Endothelial cell of umbilical vein (primary cell): ENCODE measurements around the gene PCDH9. TPM values are rescaled to one million over a fixed set of nuclear protein-coding genes. Genes with fewer than 3 reads are reported as not detected.

Source experiments
- BruUV-seq: library from RNA; stranded (reverse); fragments of 400-500 nt; replicated peaks from 2 replicates; lab custom pipeline; 2021; lab: Mats Ljungman, UMichigan
- CTCF ChIA-PET: fragments of 300-600, 350-600 bp; sonication (Branson Sonifier 250); formaldehyde crosslinking; loops from one replicate; lab custom pipeline; 2021; ENCODE audit warnings: antibody characterized with exemption, inconsistent platforms; lab: Charles Lee
- POLR2A ChIA-PET: fragments of 300-600, 350-600 bp; sonication (Branson Sonifier 250); formaldehyde crosslinking; loops from one replicate; lab custom pipeline; 2021; ENCODE audit warnings: antibody characterized with exemption, inconsistent platforms; lab: Charles Lee
- DNase-seq: peaks from one replicate; pipeline ENCODE4 v3.0.0-alpha.2; 2011; ENCODE audit warnings: low read depth, low spot score
- FAIRE-seq: peaks from 2 replicates; lab custom pipeline; 2011; peaks lifted over from hg19 to GRCh38; lab: Jason Lieb, UNC
- H2AFZ ChIP-seq: 2 replicates; pipeline ENCODE4 v1.6.0; 2012; ENCODE audit warnings: low read depth, low read length, control low read depth, inconsistent platforms
- H3K27ac ChIP-seq: 2 replicates; pipeline ENCODE4 v1.5.1; 2011; ENCODE audit warnings: low read depth, mild to moderate bottlenecking, control low read depth, low read length, moderate library complexity; ENCODE audit not compliant: insufficient read depth
- H3K27me3 ChIP-seq, 2 experiments: 2 replicates each; pipeline versions ENCODE4 v1.6.0 to v1.6.1; 2011; ENCODE audit warnings: low read length in 2 of 2, mixed read lengths in 1 of 2; ENCODE audit not compliant: control insufficient read depth in 2 of 2, insufficient read depth in 2 of 2
- H3K36me3 ChIP-seq, 2 experiments: 2 replicates in 1 of 2; 3 replicates in 1 of 2; pipeline ENCODE4 v1.5.1; 2011; ENCODE audit warnings: low read length in 2 of 2, mild to moderate bottlenecking in 1 of 2, moderate library complexity in 1 of 2; ENCODE audit not compliant: control insufficient read depth in 2 of 2, insufficient read depth in 2 of 2; ENCODE audit errors: extremely low read depth in 1 of 2
- H3K4me1 ChIP-seq: 3 replicates; pipeline ENCODE4 v1.5.1; 2011; ENCODE audit warnings: mild to moderate bottlenecking, low read length; ENCODE audit not compliant: control insufficient read depth, insufficient read depth; ENCODE audit errors: extremely low read depth
- H3K4me2 ChIP-seq: 2 replicates; pipeline ENCODE4 v1.6.1; 2011; ENCODE audit warnings: low read length, control low read depth, mixed read lengths; ENCODE audit not compliant: insufficient read depth
- H3K4me3 ChIP-seq, 3 experiments: fragments of 200-600 bp in 1 of 3; sonication (generic), shearing (Covaris generic) in 1 of 3; replicated peaks in 1 of 3; 2 replicates each; pipeline ENCODE4 v1.5.1; 2011 to 2016; ENCODE audit warnings: control low read depth in 3 of 3, low read length in 3 of 3, mild to moderate bottlenecking in 2 of 3, inconsistent platforms in 1 of 3, low read depth in 1 of 3, moderate library complexity in 1 of 3; ENCODE audit not compliant: insufficient read depth in 1 of 3
- H3K79me2 ChIP-seq: 2 replicates; pipeline ENCODE4 v1.6.0; 2012; ENCODE audit warnings: low read length, inconsistent platforms; ENCODE audit not compliant: control insufficient read depth, insufficient read depth
- H3K9ac ChIP-seq: replicated peaks from 2 replicates; pipeline ENCODE3; 2011; ENCODE audit warnings: low read length, control low read depth; ENCODE audit not compliant: insufficient read depth; ENCODE audit errors: extremely low read depth
- H3K9me1 ChIP-seq: replicated peaks from 3 replicates; pipeline ENCODE4 v1.6.0; 2011; ENCODE audit warnings: mild to moderate bottlenecking, low read length; ENCODE audit not compliant: control insufficient read depth, insufficient read depth; ENCODE audit errors: extremely low read depth
- H3K9me3 ChIP-seq: replicated peaks from 2 replicates; pipeline ENCODE4 v1.5.1; 2012; ENCODE audit warnings: low read length, inconsistent platforms; ENCODE audit not compliant: control insufficient read depth, insufficient read depth
- H4K20me1 ChIP-seq: replicated peaks from 2 replicates; pipeline ENCODE3; 2011; ENCODE audit warnings: mild to moderate bottlenecking, low read length; ENCODE audit not compliant: control insufficient read depth, insufficient read depth; ENCODE audit errors: extremely low read depth
- CTCF ChIP-seq, 2 donors: IDR thresholded peaks; 1 replicate in 1 of 2; 2 replicates in 1 of 2; pipeline ENCODE4 v1.5.1; 2011; ENCODE audit warnings: low read length in 2 of 2, mild to moderate bottlenecking in 2 of 2, moderate library complexity in 2 of 2, control low read depth in 1 of 2, inconsistent platforms in 1 of 2, low read depth in 1 of 2; ENCODE audit not compliant: insufficient read depth in 1 of 2; ENCODE audit errors: extremely low read depth in 1 of 2
- FOS ChIP-seq: IDR thresholded peaks from 2 replicates; pipeline ENCODE4 v1.6.1; 2011; ENCODE audit warnings: mild to moderate bottlenecking, low read length, moderate library complexity, borderline replicate concordance; ENCODE audit not compliant: insufficient read depth
- GATA2 ChIP-seq: IDR thresholded peaks from 2 replicates; pipeline ENCODE4 v1.7.0; 2011; ENCODE audit warnings: low read depth, mild to moderate bottlenecking, moderate library complexity, mixed read lengths, low read length; ENCODE audit not compliant: insufficient read length, insufficient read depth
- JUN ChIP-seq: IDR thresholded peaks from 2 replicates; pipeline ENCODE4 v1.6.1; 2011; ENCODE audit warnings: borderline replicate concordance, low read depth; ENCODE audit not compliant: insufficient read length, insufficient read depth
- MAX ChIP-seq: IDR thresholded peaks from 2 replicates; pipeline ENCODE4 v1.6.1; 2011; ENCODE audit not compliant: insufficient read depth, insufficient read length
- POLR2AphosphoS5 ChIP-seq: IDR thresholded peaks from 2 replicates; pipeline ENCODE4 v1.6.1; 2012; ENCODE audit warnings: low read depth, mild to moderate bottlenecking, control low read depth, low read length, moderate library complexity; ENCODE audit not compliant: insufficient read depth
- dilution Hi-C: fragments of 300-500 bp; cut with MboI; formaldehyde crosslinking; loops from one replicate; pipeline ENCODE4 v1.15.0; 2019; ENCODE audit warnings: low sequenced_read_pairs; ENCODE audit not compliant: extremely low pct_ligation_motif_present
- intact Hi-C: fragments of 100-400 bp; cut with micrococcal nuclease; formaldehyde crosslinking; loops from one replicate; pipeline ENCODE4 v1.10.0; 2022
- polyA plus RNA-seq, 4 experiments: library from polyadenylated mRNA; depleted of rRNA in 3 of 4; stranded (reverse) in 3 of 4; unstranded in 1 of 4; fragments of >200 nt; gene quantifications; 2 replicates each; pipeline versions ENCODE4 v1.2.1 to v1.2.3, GENCODE V29; 2011 to 2012; ENCODE audit warnings: missing spikeins in 1 of 4
- total RNA-seq: library from RNA; stranded (reverse); gene quantifications from 2 replicates; pipeline ENCODE4 v1.2.3, GENCODE V29; 2021

PCDH9 gene
- total and polyA plus RNA-seq, 2 donors (not counting 3 experiments of a cell fraction or from before 2014, with no cell fraction given) = 1.1 to 5.2 TPM

DNA sequence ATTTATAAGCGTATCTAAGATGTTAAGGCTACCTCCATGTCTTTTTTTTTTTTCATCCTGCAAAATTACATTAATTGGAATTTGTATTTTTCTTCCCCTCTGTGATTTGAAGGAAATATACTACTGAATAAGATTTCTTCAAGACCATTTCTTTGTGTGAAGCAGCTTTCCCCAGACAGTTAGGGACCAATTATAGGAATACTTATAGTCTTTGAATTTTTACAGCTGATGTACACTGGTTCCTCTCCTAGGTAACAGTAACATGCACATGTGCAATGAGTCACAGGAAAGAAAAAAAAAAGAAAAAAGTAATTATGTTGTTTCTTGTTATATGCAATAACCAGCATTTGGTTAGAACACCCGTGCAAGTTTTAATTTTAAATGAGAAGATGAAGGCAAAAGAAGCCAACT, 82.0 kb downstream of the PCDH9 start:
- Histone ChIP-seq H3K9me3 (no peaks in the 10 kb centered on the region), H3K36me3 (no peaks in the 10 kb centered on the region), H2AFZ (no peak overlapping the region), H3K4me2 (peak overlapping the region; percentile 93), H3K9ac (peak overlapping the region; percentile 94), H3K4me1 (peaks cover 40% of the 10 kb centered on the region), H3K27ac (peak overlapping the region; percentile 96), H3K4me3 (peak overlapping the region in 1 of 3 experiments; percentile 48), H4K20me1 (no peaks in the 10 kb centered on the region), H3K9me1 (no peaks in the 10 kb centered on the region), H3K27me3 (no peaks in the 10 kb centered on the region), H3K79me2 (no peaks in the 10 kb centered on the region)
- peak; percentile 72 for TF ChIP-seq FOS
- no peak for TF ChIP-seq GATA2
- peak; percentile 88 for TF ChIP-seq JUN
- TF ChIP-seq MAX = no peak
- no peak for TF ChIP-seq CTCF (IDR thresholded peaks at IDR 0.05; ENCODE audit: extremely low read depth in 1 of 2, insufficient read depth in 1 of 2, low read depth in 1 of 2, low read length in 2 of 2)
- TF ChIP-seq POLR2AphosphoS5 = no peak
- dilution Hi-C loops (no loop called here), intact Hi-C loops (loop anchor here (1.0 to 5.0 kb wide), 4 partner anchors 29 to 511 kb away; no protein-coding TSS in a partner anchor)
- CTCF ChIA-PET = interaction anchor here (0.6 to 2.1 kb wide), 6 partner anchors 11 to 529 kb away, joined by 3 to 6 read pairs (median 4); no protein-coding TSS in a partner anchor
- POLR2A ChIA-PET = no interaction called here
- peak; percentile 70 for FAIRE-seq
- DNase-seq = peak; percentile 82
- BruUV-seq = no TSS peak
